Measurements from ENCODE around the gene PNMA8B.

Gene PNMA8B

DNA sequence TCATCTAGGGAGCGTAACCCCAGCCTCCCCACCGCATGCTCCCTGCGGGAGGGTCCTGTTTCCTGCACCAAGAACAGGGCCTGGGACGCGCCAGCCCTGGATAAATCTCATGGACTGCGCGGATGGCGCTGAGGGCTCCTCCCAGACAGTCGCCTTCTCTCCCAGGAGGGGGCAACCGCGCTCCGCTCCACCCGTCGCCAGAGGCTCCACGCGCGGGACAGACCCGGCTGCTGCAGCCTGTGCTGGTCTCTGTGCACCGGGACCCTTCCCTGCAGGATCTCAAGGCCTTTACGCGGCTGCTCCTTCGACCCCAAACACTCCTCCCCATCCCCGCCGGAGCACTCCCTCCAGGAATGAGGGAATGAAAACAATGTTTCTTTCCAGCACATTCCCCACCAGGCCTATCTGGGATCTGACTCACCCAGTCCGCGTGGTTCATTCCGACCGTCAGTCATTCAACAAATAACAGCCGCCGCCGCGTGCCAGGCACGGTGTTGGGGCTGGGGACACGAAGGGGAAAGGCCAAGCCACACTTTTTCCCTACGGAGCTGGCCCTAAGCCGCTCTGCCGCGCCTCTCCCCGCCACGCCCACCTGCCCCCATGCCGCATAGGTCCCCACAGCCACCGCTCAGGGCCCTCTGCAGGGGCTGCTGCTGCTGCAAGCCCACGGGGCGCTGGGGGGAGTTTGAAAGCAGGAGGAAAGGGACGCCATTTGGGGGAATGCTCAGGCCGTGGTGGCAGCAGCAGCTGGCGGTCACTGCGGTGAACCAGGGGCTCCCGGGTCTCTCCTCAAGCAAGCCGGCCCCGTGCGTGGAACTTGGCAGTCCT is 6.0 kb downstream of the PNMA8B start:
- TF ChIP-seq ARNTL (CRISPR knock-in tag; IDR thresholded peaks at IDR 0.05; ENCODE audit: borderline replicate concordance, low read depth) (no peak), BACH2 (CRISPR knock-in tag; IDR thresholded peaks at IDR 0.05; ENCODE audit: borderline replicate concordance) (no peak), CSDC2 (CRISPR knock-in tag; IDR thresholded peaks at IDR 0.05) (no peak), SNAI2 (CRISPR knock-in tag; IDR thresholded peaks at IDR 0.05) (no peak), GLIS3 (CRISPR knock-in tag; IDR thresholded peaks at IDR 0.05) (no peak), ZNF565 (CRISPR knock-in tag; conservative IDR thresholded peaks at IDR 0.05; ENCODE audit: low read depth) (no peak), ISL1 (CRISPR knock-in tag; IDR thresholded peaks at IDR 0.05) (no peak), PPARA (CRISPR knock-in tag; IDR thresholded peaks at IDR 0.05; ENCODE audit: borderline replicate concordance) (no peak), TCF4 (CRISPR knock-in tag; IDR thresholded peaks at IDR 0.05; ENCODE audit: borderline replicate concordance) (no peak), ZFP30 (CRISPR knock-in tag; IDR thresholded peaks at IDR 0.05) (no peak), ESRRG (CRISPR knock-in tag; IDR thresholded peaks at IDR 0.05) (no peak), TOX (CRISPR knock-in tag; IDR thresholded peaks at IDR 0.05; ENCODE audit: borderline replicate concordance) (no peak), RARB (CRISPR knock-in tag; IDR thresholded peaks at IDR 0.05) (no peak), ZNF70 (CRISPR knock-in tag; IDR thresholded peaks at IDR 0.05) (no peak)
- TF ChIP-seq, protein P1, sequence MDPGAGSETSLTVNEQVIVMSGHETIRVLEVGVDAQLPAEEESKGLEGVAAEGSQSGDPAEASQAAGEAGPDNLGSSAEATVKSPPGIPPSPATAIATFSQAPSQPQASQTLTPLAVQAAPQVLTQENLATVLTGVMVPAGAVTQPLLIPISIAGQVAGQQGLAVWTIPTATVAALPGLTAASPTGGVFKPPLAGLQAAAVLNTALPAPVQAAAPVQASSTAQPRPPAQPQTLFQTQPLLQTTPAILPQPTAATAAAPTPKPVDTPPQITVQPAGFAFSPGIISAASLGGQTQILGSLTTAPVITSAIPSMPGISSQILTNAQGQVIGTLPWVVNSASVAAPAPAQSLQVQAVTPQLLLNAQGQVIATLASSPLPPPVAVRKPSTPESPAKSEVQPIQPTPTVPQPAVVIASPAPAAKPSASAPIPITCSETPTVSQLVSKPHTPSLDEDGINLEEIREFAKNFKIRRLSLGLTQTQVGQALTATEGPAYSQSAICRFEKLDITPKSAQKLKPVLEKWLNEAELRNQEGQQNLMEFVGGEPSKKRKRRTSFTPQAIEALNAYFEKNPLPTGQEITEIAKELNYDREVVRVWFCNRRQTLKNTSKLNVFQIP (CRISPR knock-in tag; IDR thresholded peaks at IDR 0.05; ENCODE audit: borderline replicate concordance, low read depth): no peak
- TF ChIP-seq, protein P2, sequence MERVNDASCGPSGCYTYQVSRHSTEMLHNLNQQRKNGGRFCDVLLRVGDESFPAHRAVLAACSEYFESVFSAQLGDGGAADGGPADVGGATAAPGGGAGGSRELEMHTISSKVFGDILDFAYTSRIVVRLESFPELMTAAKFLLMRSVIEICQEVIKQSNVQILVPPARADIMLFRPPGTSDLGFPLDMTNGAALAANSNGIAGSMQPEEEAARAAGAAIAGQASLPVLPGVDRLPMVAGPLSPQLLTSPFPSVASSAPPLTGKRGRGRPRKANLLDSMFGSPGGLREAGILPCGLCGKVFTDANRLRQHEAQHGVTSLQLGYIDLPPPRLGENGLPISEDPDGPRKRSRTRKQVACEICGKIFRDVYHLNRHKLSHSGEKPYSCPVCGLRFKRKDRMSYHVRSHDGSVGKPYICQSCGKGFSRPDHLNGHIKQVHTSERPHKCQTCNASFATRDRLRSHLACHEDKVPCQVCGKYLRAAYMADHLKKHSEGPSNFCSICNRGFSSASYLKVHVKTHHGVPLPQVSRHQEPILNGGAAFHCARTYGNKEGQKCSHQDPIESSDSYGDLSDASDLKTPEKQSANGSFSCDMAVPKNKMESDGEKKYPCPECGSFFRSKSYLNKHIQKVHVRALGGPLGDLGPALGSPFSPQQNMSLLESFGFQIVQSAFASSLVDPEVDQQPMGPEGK (CRISPR knock-in tag; IDR thresholded peaks at IDR 0.05; ENCODE audit: borderline replicate concordance): no peak
- TF ChIP-seq, protein P3, sequence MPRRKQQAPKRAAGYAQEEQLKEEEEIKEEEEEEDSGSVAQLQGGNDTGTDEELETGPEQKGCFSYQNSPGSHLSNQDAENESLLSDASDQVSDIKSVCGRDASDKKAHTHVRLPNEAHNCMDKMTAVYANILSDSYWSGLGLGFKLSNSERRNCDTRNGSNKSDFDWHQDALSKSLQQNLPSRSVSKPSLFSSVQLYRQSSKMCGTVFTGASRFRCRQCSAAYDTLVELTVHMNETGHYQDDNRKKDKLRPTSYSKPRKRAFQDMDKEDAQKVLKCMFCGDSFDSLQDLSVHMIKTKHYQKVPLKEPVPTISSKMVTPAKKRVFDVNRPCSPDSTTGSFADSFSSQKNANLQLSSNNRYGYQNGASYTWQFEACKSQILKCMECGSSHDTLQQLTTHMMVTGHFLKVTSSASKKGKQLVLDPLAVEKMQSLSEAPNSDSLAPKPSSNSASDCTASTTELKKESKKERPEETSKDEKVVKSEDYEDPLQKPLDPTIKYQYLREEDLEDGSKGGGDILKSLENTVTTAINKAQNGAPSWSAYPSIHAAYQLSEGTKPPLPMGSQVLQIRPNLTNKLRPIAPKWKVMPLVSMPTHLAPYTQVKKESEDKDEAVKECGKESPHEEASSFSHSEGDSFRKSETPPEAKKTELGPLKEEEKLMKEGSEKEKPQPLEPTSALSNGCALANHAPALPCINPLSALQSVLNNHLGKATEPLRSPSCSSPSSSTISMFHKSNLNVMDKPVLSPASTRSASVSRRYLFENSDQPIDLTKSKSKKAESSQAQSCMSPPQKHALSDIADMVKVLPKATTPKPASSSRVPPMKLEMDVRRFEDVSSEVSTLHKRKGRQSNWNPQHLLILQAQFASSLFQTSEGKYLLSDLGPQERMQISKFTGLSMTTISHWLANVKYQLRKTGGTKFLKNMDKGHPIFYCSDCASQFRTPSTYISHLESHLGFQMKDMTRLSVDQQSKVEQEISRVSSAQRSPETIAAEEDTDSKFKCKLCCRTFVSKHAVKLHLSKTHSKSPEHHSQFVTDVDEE (CRISPR knock-in tag; IDR thresholded peaks at IDR 0.05): no peak
- TF ChIP-seq, protein P4, sequence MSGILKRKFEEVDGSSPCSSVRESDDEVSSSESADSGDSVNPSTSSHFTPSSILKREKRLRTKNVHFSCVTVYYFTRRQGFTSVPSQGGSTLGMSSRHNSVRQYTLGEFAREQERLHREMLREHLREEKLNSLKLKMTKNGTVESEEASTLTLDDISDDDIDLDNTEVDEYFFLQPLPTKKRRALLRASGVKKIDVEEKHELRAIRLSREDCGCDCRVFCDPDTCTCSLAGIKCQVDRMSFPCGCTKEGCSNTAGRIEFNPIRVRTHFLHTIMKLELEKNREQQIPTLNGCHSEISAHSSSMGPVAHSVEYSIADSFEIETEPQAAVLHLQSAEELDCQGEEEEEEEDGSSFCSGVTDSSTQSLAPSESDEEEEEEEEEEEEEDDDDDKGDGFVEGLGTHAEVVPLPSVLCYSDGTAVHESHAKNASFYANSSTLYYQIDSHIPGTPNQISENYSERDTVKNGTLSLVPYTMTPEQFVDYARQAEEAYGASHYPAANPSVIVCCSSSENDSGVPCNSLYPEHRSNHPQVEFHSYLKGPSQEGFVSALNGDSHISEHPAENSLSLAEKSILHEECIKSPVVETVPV (CRISPR knock-in tag; IDR thresholded peaks at IDR 0.05): no peak
- no peak for ATAC-seq

DNA sequence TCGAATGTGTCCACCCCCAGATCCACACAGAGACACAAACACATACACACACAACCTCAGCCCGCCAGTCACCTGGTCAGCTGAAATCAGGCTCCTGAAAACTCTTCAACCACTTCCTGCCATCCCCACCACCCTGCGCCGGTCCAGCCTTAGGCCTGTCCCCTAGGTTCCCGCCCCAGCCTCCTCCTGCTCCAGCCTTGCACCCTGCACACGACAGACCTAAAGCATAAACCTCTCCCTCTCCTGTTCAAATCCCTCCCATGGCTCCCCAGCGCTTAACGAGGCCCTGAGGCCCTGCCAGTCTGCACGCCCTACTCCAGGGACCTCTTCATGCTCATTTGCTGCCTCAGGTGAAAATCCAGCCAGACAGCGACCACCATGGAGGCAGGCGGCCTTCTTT is 7.1 kb downstream of the PNMA8B start:
- TF ChIP-seq ZNF565 (CRISPR knock-in tag; conservative IDR thresholded peaks at IDR 0.05; ENCODE audit: low read depth): no peak
- TF ChIP-seq ISL1 (CRISPR knock-in tag; IDR thresholded peaks at IDR 0.05): no peak
- TF ChIP-seq, protein P5, sequence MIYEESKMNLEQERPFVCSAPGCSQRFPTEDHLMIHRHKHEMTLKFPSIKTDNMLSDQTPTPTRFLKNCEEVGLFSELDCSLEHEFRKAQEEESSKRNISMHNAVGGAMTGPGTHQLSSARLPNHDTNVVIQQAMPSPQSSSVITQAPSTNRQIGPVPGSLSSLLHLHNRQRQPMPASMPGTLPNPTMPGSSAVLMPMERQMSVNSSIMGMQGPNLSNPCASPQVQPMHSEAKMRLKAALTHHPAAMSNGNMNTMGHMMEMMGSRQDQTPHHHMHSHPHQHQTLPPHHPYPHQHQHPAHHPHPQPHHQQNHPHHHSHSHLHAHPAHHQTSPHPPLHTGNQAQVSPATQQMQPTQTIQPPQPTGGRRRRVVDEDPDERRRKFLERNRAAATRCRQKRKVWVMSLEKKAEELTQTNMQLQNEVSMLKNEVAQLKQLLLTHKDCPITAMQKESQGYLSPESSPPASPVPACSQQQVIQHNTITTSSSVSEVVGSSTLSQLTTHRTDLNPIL (CRISPR knock-in tag; IDR thresholded peaks at IDR 0.05; ENCODE audit: low read depth): no peak
- TF ChIP-seq ESRRG (CRISPR knock-in tag; IDR thresholded peaks at IDR 0.05): no peak
- no peak for TF ChIP-seq GLIS3 (CRISPR knock-in tag; IDR thresholded peaks at IDR 0.05)
- TF ChIP-seq SNAI2 (CRISPR knock-in tag; IDR thresholded peaks at IDR 0.05): no peak
- no peak for TF ChIP-seq ZC3H10 (CRISPR knock-in tag; IDR thresholded peaks at IDR 0.05)
- no peak for TF ChIP-seq RARB (CRISPR knock-in tag; IDR thresholded peaks at IDR 0.05)
- no peak; the same call in 2 of the 3 replicates for ATAC-seq
